ENCODE measurements around the gene CAPS. TPM values are rescaled to one million over a fixed set of nuclear protein-coding genes. Genes with fewer than 3 reads are reported as not detected.

The CAPS gene
- total RNA-seq, 1 experiment from 2014 or later, result 32.0 TPM

DNA sequence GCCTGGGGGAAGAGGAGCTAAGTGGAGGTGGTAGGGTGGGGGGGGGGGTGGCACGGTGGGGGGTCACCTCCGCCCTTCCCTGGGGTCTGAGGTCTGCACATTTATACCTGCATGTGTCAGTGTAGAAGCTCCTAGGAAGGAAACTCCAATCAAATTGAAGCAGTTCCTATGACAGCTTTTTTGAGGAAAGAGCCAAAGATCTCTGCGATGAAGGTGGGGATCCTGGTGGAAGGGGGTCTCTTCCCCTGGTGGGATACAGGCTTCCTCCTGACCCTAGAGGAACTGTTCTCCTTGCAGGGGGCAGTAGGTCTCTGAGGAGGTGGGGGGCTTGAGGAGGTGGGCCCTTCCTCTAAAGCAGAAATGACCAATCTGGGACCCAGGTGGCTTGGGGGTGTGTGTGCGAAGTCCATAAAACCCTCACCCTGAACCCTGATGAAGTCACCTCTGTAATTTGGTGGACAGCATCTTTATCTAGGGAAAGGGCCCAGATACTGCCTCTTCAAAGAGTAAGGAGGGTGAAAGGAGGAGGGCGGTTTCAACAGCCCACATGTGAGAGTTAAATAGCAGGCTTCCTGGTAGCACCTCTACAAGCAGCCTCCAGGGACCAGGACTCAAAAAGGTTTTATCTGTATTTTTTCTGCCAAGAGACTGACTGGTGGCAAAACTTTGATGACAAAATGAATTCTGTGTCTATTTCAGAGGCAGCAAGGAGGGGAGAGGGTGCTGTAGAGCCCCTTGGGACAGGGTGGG lies 50.9 kb downstream of the CAPS start:
- POLR2A ChIA-PET (ENCODE audit: unreplicated experiment), result no interaction called here
- CTCF ChIA-PET, result no interaction called here
- H3K36me3 ChIP-seq (ENCODE audit: low read depth), result no peaks in the 10 kb centered on the region
- H3K79me2 ChIP-seq (ENCODE audit: low read depth), result peaks cover 90% of the 10 kb centered on the region
- H3K27me3 ChIP-seq (ENCODE audit: insufficient read depth, low read depth), result no peaks in the 10 kb centered on the region
- intact Hi-C loops (cut with micrococcal nuclease; ENCODE audit: unreplicated experiment), result no loop called here
- no peaks in the 10 kb centered on the region for H3F3A ChIP-seq (ENCODE audit: insufficient read depth, low read depth)
- H3K4me1 ChIP-seq (replicated peaks; ENCODE audit: insufficient read depth), result no peaks in the 10 kb centered on the region
- TF ChIP-seq EZH2 (IDR thresholded peaks at IDR 0.05; ENCODE audit: low read depth), result no peak
- TF ChIP-seq, protein P1, sequence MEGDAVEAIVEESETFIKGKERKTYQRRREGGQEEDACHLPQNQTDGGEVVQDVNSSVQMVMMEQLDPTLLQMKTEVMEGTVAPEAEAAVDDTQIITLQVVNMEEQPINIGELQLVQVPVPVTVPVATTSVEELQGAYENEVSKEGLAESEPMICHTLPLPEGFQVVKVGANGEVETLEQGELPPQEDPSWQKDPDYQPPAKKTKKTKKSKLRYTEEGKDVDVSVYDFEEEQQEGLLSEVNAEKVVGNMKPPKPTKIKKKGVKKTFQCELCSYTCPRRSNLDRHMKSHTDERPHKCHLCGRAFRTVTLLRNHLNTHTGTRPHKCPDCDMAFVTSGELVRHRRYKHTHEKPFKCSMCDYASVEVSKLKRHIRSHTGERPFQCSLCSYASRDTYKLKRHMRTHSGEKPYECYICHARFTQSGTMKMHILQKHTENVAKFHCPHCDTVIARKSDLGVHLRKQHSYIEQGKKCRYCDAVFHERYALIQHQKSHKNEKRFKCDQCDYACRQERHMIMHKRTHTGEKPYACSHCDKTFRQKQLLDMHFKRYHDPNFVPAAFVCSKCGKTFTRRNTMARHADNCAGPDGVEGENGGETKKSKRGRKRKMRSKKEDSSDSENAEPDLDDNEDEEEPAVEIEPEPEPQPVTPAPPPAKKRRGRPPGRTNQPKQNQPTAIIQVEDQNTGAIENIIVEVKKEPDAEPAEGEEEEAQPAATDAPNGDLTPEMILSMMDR (conservative IDR thresholded peaks at IDR 0.05), result no peak
- no TSS peak for BruUV-seq (replicated peaks)
- peaks cover 51% of the 10 kb centered on the region for H4K20me1 ChIP-seq (ENCODE audit: insufficient read depth)
- no peak for DNase-seq
- no peaks in the 10 kb centered on the region for H3K9me3 ChIP-seq (ENCODE audit: insufficient read depth, low read depth)
- H3K27ac ChIP-seq, result no peak overlapping the region
- H3K4me3 ChIP-seq, result no peak overlapping the region
- no peaks in the 10 kb centered on the region for H3K9me2 ChIP-seq (ENCODE audit: insufficient read depth)
- no peak overlapping the region for H3K4me2 ChIP-seq
- no peak overlapping the region for H2AFZ ChIP-seq

Other genes starting within 250 kb of the CAPS start
- gene MICOS13, start 233.7 kb upstream of the CAPS start, total RNA-seq (2021), result 31.1 and 34.7 TPM in 2 replicates
- 7.5 and 11.9 TPM in 2 replicates for gene HSD11B1L, start 233.2 kb upstream of the CAPS start, total RNA-seq (2021)
- 772 and 787 TPM in 2 replicates for gene RPL36, start 224.0 kb upstream of the CAPS start, total RNA-seq (2021)
- gene LONP1, start 194.1 kb upstream of the CAPS start, total RNA-seq (2021), result 78.2 and 140 TPM in 2 replicates
- gene CATSPERD, start 193.6 kb upstream of the CAPS start, total RNA-seq (2021), result not detected in 2 replicates
- 4.5 and 4.6 TPM in 2 replicates for gene PRR22, start 129.5 kb upstream of the CAPS start, total RNA-seq (2021)
- gene DUS3L, start 123.1 kb upstream of the CAPS start, total RNA-seq (2021), result 27.1 and 29.2 TPM in 2 replicates
- 1.9 and 3.5 TPM in 2 replicates for gene NRTN, start 109.2 kb upstream of the CAPS start, total RNA-seq (2021)
- 0.43 and 0.55 TPM in 2 replicates for gene FUT6, start 74.6 kb upstream of the CAPS start, total RNA-seq (2021)
- gene FUT3, start 62.8 kb upstream of the CAPS start, total RNA-seq (2021), result 28.5 and 28.7 TPM in 2 replicates
- 0.28 TPM in 1 of 2 replicates, not detected in the other for gene FUT5, start 43.7 kb upstream of the CAPS start, total RNA-seq (2021)
- 169 and 181 TPM in 2 replicates for gene NDUFA11, start 10.5 kb upstream of the CAPS start, total RNA-seq (2021)
- 6.2 and 7.1 TPM in 2 replicates for gene VMAC, start 9.4 kb upstream of the CAPS start, total RNA-seq (2021)
- gene RANBP3, start 63.9 kb downstream of the CAPS start, total RNA-seq (2021), result 43.7 and 44.1 TPM in 2 replicates
- 8.7 and 11.6 TPM in 2 replicates for gene RFX2, start 196.2 kb downstream of the CAPS start, total RNA-seq (2021)
- not detected in 2 replicates for gene ACSBG2, start 221.4 kb downstream of the CAPS start, total RNA-seq (2021)